HPDE6-E6E7 (cell line): ENCODE measurements around the gene ESM1.
A peak's percentile ranks its signal among the peaks of the same experiment; 100 is the strongest.
"Not testable (repeated sequence)": the region's sequence is repeated elsewhere in the genome, so short reads cannot be mapped to it uniquely, and the experiment has no call there.

ENCODE experiments used
- DNase-seq: peaks from one replicate; pipeline ENCODE4 v3.0.0; 2011; ENCODE audit warnings: missing footprints; ENCODE audit errors: extremely low spot score

ESM1 gene, protein sequence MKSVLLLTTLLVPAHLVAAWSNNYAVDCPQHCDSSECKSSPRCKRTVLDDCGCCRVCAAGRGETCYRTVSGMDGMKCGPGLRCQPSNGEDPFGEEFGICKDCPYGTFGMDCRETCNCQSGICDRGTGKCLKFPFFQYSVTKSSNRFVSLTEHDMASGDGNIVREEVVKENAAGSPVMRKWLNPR

GRCh38 chr5:54985301-54986268 is at the start of gene ESM1:
TSS of gene ESM1 (minus strand) at chr5:54985593. CDS start at chr5:54985517, 76 bp downstream.
- DNase-seq, result peak; percentile 51

GRCh38 chr5:55033568-55033967 is 48.2 kb upstream of the ESM1 start:
- no peak for DNase-seq

GRCh38 chr5:55031492-55031891 is 46.1 kb upstream of the ESM1 start:
- DNase-seq, result no peak

DNA sequence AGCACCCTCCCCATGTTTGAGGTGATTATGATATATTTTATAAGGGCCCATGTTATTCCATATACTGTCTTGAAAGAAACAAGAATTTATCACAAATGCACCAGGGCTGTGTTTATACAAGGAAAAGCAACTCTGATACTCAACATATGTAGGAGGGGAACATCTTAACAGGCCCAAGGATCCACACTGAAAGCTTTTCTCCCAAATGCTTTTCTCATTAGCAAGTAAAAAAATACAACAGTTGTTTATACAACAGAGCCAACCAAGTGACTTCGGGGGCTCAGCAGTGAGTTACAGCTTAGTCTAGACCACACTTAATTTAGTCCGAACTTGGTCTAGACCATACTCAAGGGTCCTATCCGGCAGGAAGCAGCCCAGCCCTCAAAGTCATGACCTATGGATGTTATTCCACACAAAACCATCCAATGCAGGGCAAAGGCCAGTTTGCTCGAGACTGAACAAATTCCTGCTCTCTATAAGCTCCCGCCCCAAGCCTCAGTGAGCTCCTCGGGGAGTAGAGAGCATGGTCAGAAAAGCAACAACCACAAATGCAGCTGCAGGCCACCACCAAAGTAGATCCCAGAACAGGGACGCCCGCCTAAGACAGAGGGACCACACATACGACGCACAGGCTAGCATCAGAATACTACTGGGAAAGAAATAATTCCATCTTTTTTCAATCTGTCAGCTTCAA is 45.4 kb upstream of the ESM1 start:
- DNase-seq, result no peak

DNA sequence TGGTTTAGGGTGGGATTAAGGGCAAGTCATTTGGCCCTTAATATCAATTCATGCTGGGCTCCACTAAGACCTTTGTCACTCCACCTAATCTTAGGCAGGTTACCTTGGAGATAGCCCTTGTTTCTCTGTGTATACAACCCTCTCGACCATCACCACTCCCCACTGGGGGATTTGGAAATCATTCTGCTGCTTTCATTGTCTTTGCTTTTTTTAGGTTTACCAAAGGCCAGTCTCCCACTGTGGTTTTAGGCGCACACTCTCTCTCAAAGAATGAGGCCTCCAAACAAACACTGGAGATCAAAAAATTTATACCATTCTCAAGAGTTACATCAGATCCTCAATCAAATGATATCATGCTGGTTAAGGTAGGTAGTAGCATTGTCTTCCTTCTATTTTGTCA is 44.8 kb upstream of the ESM1 start:
- DNase-seq, result no peak

DNA sequence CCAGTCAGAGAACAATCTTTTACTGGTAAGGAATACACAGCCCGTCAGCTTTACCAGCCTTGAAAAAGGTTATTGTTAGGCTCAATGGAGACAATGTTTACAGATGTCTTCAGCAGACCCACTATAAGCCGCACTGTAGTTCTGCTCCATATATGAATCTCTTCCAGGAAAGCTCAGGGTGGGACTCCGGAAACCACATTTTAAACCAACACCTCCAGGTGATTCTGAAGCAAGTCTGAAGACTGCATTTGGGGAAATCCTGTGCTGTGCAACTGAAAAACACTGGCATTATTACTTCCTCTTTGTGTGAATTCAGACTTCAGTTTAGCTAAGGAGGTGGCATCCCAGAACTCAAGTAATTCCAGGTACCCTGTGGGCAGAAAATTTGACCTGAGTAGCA is 42.2 kb upstream of the ESM1 start:
- DNase-seq, result no peak

DNA sequence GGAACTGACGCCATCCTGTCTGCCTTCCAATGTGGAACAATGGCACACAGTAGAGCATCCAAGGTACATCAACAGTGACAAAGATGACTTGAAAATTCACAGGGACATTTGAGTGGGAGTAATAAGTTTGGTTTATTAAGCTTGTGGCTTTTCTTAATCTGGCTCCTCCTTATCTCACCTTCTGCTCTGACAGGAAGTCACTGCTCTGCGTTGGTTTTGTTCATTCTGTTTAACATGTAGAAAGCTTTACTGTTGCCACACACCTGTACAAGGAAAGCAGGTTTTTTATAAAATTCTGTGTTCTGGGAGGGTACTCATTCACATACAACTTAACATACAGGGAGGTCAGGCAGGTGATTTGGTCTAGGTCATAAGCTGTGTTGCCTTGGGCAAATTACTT is 37.1 kb upstream of the ESM1 start:
- DNase-seq, result no peak

DNA sequence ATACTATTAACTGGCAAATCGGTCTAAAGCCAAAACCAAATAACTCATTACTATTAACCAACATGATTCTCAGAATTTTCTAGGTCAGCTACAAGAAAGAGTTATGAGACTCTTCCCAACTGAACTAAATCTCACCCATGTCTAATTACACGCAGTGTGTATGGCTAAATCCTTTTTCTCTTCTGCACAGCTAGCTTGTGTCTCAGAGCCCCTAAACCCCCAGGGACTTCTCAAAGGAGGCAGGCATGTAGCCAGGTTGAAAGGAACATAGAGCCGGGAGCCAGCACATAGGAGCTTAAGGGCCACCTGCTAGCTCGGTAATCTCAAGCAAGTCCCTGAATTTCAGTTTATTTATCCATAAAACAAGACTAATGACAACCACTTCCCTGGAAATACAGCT is 36.4 kb upstream of the ESM1 start:
- no peak for DNase-seq

GRCh38 chr5:55021410-55021809 is 36.0 kb upstream of the ESM1 start:
- DNase-seq, result no peak

GRCh38 chr5:55010149-55010548 is 24.8 kb upstream of the ESM1 start:
- DNase-seq, result not testable (repeated sequence)

DNA sequence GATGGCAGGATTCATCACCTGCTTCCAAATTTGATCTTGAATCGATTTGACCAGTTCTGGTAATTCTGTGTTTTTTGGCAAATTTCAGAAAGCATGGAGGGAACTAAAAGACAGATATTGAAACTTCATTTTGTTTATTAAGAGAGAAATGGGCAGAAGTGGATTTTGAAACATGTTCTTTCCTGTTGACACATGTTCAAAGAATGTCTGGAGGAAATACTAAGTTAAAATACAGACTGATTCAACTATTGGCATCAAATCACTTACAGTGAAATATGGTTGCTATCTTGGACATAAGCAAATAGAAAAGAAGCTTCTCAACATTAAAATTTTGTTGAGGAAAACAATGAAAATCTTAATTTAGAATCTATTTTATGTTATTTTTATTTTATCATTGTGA is 19.3 kb upstream of the ESM1 start:
- DNase-seq, result peak; percentile 22

- no peak for DNase-seq
Measured at GRCh38 chr5:55003432-55004065, 18.2 kb upstream of the ESM1 start.

DNA sequence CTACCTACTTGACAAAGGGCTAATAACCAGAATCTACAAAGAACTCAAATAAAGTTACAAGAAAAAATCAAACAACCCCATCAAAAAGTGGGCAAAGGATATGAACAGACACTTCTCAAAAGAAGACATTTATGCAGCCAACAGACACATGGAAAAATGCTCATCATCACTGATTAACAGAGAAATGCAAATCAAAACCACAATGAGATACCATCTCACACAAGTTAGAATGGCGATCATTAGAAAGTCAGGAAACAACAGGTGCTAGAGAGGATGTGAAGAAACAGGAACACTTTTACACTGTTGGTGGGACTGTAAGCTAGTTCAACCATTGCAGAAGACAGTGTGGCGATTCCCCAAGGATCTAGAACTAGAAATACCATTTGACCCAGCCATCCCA is 16.8 kb upstream of the ESM1 start:
- not testable (repeated sequence) for DNase-seq

- DNase-seq, result no peak
Measured at GRCh38 chr5:54997081-54997480, 11.7 kb upstream of the ESM1 start.

DNA sequence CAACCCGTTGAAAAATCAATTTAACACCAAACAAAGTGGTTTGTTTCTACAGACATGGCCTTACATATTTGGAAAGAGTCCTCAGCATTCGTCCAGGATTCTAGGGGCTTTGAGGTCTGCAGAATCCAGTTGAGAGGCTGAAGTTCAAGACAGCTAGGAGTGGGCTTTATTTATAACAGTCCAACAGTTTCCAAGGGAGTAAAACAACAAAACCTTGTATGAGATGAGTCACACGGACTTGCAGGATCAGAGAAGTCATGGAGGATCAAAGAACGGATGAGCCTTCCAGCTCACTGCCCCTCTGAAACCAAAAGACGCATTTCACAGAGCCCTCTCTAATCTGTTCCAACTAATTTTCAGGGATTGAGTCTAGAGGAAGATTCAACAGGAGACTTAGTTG is 11.1 kb upstream of the ESM1 start:
- DNase-seq, result no peak

DNA sequence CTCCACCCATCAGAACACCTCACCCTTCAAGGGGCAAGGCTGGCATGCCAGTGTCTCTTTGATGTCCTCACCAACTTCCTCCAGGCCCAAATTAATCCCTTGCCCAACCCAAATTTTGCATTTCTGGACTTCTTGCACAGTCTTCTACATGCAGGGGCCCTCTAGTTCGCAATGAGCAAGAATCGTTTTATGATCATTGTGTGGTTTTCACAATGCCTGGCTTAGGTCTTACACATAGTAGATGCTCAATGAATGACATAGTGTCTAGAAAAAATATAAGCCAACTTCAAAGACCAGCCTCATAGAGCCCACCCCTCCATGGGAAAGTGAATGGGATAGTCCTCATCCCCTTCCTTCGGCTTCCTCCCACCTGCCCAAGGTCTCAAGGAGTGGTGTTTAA is 9.8 kb upstream of the ESM1 start:
- no peak for DNase-seq

- no peak for DNase-seq
Measured at GRCh38 chr5:54994628-54995027, 9.2 kb upstream of the ESM1 start.

GRCh38 chr5:54993318-54993717 is 7.9 kb upstream of the ESM1 start:
- DNase-seq, result no peak

- no peak for DNase-seq
Measured at GRCh38 chr5:54991416-54991815, 6.0 kb upstream of the ESM1 start.

GRCh38 chr5:54990841-54991258 is 5.5 kb upstream of the ESM1 start:
- DNase-seq, result peak; percentile 23

GRCh38 chr5:54988817-54989216 is 3.4 kb upstream of the ESM1 start:
- DNase-seq, result no peak

- no peak for DNase-seq
Measured at GRCh38 chr5:54988218-54988617, 2.8 kb upstream of the ESM1 start.
